Gastroesophageal sphincter (tissue), 3 donors: ENCODE data around the gene LST1.

Experiments
- POLR2A ChIP-seq, 2 donors: fragments of 450-650 bp; IDR thresholded peaks; one replicate each; pipeline ENCODE4 v1.6.1; 2017; ENCODE audit warnings: antibody characterized with exemption in 2 of 2, mild to moderate bottlenecking in 2 of 2, moderate library complexity in 1 of 2
- POLR2AphosphoS5 ChIP-seq: sonication (generic); formaldehyde crosslinking; IDR thresholded peaks from one replicate; pipeline ENCODE4 v1.6.1; 2017; ENCODE audit warnings: antibody characterized with exemption
- TF ChIP-seq, protein P1 (sequence below), 4 experiments: fragments of 200-600 bp in 2 of 4; fragments of 450-650 bp in 2 of 4; sonication (generic) in 1 of 4; IDR thresholded peaks; one replicate each; pipeline ENCODE4 v1.5.1; 2017 to 2019; ENCODE audit warnings: antibody characterized with exemption in 4 of 4, mild to moderate bottlenecking in 2 of 4, moderate library complexity in 2 of 4

DNA sequence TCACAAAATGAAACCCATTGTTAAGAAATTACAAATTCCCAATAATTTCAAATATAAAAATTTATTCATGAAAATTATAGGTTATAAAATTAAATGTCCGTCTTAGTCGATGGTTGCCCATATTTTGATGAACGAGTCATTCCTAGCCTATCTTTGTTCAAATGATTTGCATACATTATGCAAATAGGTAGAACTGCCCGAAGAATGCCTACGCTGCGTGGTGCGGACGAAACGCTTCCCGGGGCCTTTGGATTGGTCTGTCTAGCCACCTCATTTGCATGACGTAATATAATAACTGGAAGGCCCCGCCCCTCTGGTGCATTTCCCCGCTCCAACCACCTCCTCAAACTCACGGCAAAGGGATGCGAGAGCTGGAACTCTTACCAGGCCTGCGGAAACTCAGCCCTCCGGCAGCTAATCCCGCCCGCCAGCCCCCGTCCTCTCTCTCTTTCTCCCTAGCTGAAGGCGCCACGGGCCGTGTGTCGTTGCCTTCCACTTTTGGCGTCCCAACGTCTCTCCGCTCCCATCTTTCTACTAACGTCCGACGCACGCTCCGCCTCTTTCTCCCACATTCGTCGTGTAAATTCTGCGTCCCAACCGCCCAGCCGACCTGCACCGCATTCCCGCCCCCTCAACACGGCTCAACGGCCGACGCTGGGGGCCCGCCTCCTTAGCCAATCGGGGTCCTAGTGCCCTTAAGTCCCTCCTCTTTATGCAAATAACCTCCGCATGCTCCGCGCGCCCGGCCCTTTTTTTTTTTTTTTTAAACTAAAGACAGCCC lies 33.9 kb downstream of the LST1 start:
- TF ChIP-seq POLR2A (IDR thresholded peaks at IDR 0.05) (peak; percentile 72 to 74), POLR2AphosphoS5 (peak; percentile 83)
- TF ChIP-seq, protein P1, sequence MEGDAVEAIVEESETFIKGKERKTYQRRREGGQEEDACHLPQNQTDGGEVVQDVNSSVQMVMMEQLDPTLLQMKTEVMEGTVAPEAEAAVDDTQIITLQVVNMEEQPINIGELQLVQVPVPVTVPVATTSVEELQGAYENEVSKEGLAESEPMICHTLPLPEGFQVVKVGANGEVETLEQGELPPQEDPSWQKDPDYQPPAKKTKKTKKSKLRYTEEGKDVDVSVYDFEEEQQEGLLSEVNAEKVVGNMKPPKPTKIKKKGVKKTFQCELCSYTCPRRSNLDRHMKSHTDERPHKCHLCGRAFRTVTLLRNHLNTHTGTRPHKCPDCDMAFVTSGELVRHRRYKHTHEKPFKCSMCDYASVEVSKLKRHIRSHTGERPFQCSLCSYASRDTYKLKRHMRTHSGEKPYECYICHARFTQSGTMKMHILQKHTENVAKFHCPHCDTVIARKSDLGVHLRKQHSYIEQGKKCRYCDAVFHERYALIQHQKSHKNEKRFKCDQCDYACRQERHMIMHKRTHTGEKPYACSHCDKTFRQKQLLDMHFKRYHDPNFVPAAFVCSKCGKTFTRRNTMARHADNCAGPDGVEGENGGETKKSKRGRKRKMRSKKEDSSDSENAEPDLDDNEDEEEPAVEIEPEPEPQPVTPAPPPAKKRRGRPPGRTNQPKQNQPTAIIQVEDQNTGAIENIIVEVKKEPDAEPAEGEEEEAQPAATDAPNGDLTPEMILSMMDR (IDR thresholded peaks at IDR 0.05), result peak in 1 of 4 experiments; percentile 21
